ENCODE measurements around the gene PTPN1. TPM values are rescaled to one million over a fixed set of nuclear protein-coding genes. Genes with fewer than 3 reads are reported as not detected.

Gene PTPN1
- total RNA-seq, 1 experiment from 2014 or later = 30.8 TPM

DNA sequence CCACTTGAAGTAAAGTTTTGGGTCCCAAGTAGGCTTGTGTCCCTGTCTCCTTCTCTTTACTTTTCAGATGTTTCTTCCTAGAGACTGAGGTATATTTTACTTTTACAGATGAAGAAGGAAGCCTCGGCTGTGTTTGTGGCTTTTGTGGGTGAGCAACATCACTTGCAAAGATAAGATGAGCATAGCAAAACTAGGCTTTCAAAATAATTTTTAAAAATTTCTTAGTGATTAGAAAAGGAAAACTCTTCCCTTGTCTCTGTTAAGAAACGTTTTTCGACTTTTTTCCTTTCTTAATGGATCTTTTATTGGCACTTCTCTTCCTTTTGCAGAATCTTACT is 7.6 kb downstream of the PTPN1 start:
- H3K4me1 Mint-ChIP-seq = peaks cover under 1% of the 10 kb centered on the region in 2 experiments; a peak in 3 of 4 replicates
- H3K27me3 Mint-ChIP-seq (ENCODE audit: low read depth) = no peaks in the 10 kb centered on the region
- WGBS (ENCODE audit: extremely low coverage, insufficient read length, low lambda C conversion rate) = no CpG with 5 or more reads among the region's 3 CpGs
- Histone ChIP-seq H4K5ac (ENCODE audit: insufficient read length, low read depth, low read length) (no peak overlapping the region), H4K91ac (ENCODE audit: insufficient read length, low read depth, low read length) (no peak overlapping the region), H3K56ac (ENCODE audit: insufficient read length, low read depth, low read length) (no peak overlapping the region), H2BK20ac (ENCODE audit: low read depth, low read length, poor library complexity, severe bottlenecking) (no peak overlapping the region), H3K27me3 (ENCODE audit: insufficient read depth, low read length) (no peaks in the 10 kb centered on the region), H3K4me1 (ENCODE audit: insufficient read depth, low read length) (no peaks in the 10 kb centered on the region), H4K20me1 (ENCODE audit: control insufficient read depth, insufficient read depth, insufficient read length) (no peaks in the 10 kb centered on the region), H3K79me2 (ENCODE audit: insufficient read depth, low read length) (peaks cover 9% of the 10 kb centered on the region; the same call in 1 of the 2 replicates), H3K14ac (ENCODE audit: insufficient read depth, low read length) (no peak overlapping the region), H4K8ac (replicated peaks; ENCODE audit: insufficient read length, low read depth, low read length) (no peak overlapping the region), H3K9me3 (ENCODE audit: control insufficient read depth, low read depth, low read length) (no peaks in the 10 kb centered on the region), H3K23me2 (ENCODE audit: insufficient read length, low read depth, low read length, poor library complexity, severe bottlenecking) (no peaks in the 10 kb centered on the region), H3K4me2 (ENCODE audit: insufficient read depth, insufficient read length, low read length) (no peak overlapping the region), H3K4ac (ENCODE audit: low read depth, low read length) (no peak overlapping the region), H3K18ac (ENCODE audit: insufficient read length, low read depth, low read length) (no peak overlapping the region), H2AFZ (ENCODE audit: low read length) (no peak overlapping the region), H2BK120ac (ENCODE audit: low read depth, low read length, poor library complexity, severe bottlenecking) (no peak overlapping the region), H3K9ac (ENCODE audit: extremely low read depth, insufficient read length, low read length) (no peak overlapping the region), H3K79me1 (ENCODE audit: insufficient read depth, low read depth, low read length, poor library complexity, severe bottlenecking) (peaks cover 3% of the 10 kb centered on the region), H3K27ac (ENCODE audit: insufficient read length, low read depth, low read length) (no peak overlapping the region), H3T11ph (ENCODE audit: low read length) (no peak overlapping the region), H2BK15ac (ENCODE audit: low read depth, low read length) (no peak overlapping the region), H3K23ac (ENCODE audit: insufficient read length, low read depth, low read length) (no peak overlapping the region), H2AK5ac (ENCODE audit: insufficient read length, low read length) (no peak overlapping the region), H2BK5ac (ENCODE audit: insufficient read length, low read length) (no peak overlapping the region), H2BK12ac (ENCODE audit: insufficient read length, low read depth, low read length) (no peak overlapping the region)
- TF ChIP-seq, protein P1, sequence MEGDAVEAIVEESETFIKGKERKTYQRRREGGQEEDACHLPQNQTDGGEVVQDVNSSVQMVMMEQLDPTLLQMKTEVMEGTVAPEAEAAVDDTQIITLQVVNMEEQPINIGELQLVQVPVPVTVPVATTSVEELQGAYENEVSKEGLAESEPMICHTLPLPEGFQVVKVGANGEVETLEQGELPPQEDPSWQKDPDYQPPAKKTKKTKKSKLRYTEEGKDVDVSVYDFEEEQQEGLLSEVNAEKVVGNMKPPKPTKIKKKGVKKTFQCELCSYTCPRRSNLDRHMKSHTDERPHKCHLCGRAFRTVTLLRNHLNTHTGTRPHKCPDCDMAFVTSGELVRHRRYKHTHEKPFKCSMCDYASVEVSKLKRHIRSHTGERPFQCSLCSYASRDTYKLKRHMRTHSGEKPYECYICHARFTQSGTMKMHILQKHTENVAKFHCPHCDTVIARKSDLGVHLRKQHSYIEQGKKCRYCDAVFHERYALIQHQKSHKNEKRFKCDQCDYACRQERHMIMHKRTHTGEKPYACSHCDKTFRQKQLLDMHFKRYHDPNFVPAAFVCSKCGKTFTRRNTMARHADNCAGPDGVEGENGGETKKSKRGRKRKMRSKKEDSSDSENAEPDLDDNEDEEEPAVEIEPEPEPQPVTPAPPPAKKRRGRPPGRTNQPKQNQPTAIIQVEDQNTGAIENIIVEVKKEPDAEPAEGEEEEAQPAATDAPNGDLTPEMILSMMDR (conservative IDR thresholded peaks at IDR 0.05) = no peak
- no peaks in the 10 kb centered on the region for H3K36me3 Mint-ChIP-seq (ENCODE audit: insufficient read depth in 1 of 3, low read depth in 3 of 3)
- DNase-seq = no peak
- H3K4me3 Mint-ChIP-seq = no peak overlapping the region
- no peaks in the 10 kb centered on the region for H3K9me3 Mint-ChIP-seq
- no peak overlapping the region for H3K27ac Mint-ChIP-seq
